DOHH2 (cell line): ENCODE results near the gene NAA38.

Source experiments
- CTCF ChIP-seq: fragments of 200-600 bp; sonication (generic); IDR thresholded peaks from one replicate; pipeline ENCODE4 v1.5.1; 2014; ENCODE audit warnings: antibody characterized with exemption, mild to moderate bottlenecking, low read depth, low read length; ENCODE audit not compliant: poor library complexity, severe bottlenecking
- EZH2phosphoT487 ChIP-seq: fragments of 200-600 bp; sonication (generic); IDR thresholded peaks from 2 replicates; pipeline ENCODE4 v1.6.1; 2017; ENCODE audit warnings: borderline replicate concordance, mild to moderate bottlenecking, antibody characterized with exemption, low read length, moderate library complexity, mixed read lengths

GRCh38 chr17:7834957-7835813 is 22.2 kb downstream of the NAA38 start:
- peak; percentile 96 for TF ChIP-seq CTCF
- TF ChIP-seq EZH2phosphoT487 = no peak
